GM18951 (cell line): Measurements from ENCODE around the gene CDKN2D.

Source experiments
- POLR2A ChIP-seq: IDR thresholded peaks from 4 replicates; pipeline ENCODE4 v1.6.1; 2011; ENCODE audit warnings: mild to moderate bottlenecking; ENCODE audit not compliant: insufficient read length, insufficient read depth; ENCODE audit errors: extremely low read depth
- in situ Hi-C: fragments of 300-500 bp; cut with MboI; formaldehyde crosslinking; loops from one replicate; pipeline ENCODE4 v1.12.0; 2022; ENCODE audit warnings: low sequenced_read_pairs, mixed read lengths, inconsistent platforms; ENCODE audit not compliant: unreplicated experiment

Gene CDKN2D

GRCh38 chr19:10516671-10517286 is 52.0 kb downstream of the CDKN2D start:
- no peak for TF ChIP-seq POLR2A
- in situ Hi-C loops = no loop called here
